ENCODE measurements around the gene EXOC1L.

DNA sequence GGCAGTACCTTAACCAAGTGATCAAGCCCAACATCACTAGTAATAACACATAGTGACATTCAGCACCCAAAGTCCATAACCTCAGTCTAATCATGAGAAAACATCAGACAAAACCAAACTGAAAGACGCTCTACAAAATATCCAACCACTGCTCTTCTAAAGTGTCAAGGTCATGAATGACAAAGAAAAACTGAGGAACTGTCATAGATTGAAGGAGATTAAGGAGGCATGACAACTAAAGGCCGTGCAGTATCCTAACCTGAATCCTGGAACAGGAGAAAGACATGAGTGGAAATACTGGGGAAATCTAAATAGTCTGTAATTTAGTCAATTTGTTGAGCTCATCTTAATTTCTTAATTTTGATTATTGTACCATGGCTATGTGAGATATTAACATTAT lies 38.2 kb upstream of the EXOC1L start:
- no peak for TF ChIP-seq ZNF780A (CRISPR knock-in tag; IDR thresholded peaks at IDR 0.05)
- no peak for TF ChIP-seq HNF4A (CRISPR knock-in tag; IDR thresholded peaks at IDR 0.05)
- TF ChIP-seq, protein P1, sequence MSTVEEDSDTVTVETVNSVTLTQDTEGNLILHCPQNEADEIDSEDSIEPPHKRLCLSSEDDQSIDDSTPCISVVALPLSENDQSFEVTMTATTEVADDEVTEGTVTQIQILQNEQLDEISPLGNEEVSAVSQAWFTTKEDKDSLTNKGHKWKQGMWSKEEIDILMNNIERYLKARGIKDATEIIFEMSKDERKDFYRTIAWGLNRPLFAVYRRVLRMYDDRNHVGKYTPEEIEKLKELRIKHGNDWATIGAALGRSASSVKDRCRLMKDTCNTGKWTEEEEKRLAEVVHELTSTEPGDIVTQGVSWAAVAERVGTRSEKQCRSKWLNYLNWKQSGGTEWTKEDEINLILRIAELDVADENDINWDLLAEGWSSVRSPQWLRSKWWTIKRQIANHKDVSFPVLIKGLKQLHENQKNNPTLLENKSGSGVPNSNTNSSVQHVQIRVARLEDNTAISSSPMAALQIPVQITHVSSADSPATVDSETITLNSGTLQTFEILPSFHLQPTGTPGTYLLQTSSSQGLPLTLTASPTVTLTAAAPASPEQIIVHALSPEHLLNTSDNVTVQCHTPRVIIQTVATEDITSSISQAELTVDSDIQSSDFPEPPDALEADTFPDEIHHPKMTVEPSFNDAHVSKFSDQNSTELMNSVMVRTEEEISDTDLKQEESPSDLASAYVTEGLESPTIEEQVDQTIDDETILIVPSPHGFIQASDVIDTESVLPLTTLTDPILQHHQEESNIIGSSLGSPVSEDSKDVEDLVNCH (CRISPR knock-in tag; IDR thresholded peaks at IDR 0.05) = no peak

All from HepG2 (cell line).